Lung (tissue), 12 donors: ENCODE results near the gene LRP3. TPM values are rescaled to one million over a fixed set of nuclear protein-coding genes. Genes with fewer than 3 reads are reported as not detected.
"Not testable (repeated sequence)": the region's sequence is repeated elsewhere in the genome, so short reads cannot be mapped to it uniquely, and the experiment has no call there.

Experiments used
- ATAC-seq: fragments of 200-7000 bp; cut with Tn5 transposase; one replicate; pipeline ENCODE4 v1.9.1; 2020; ENCODE audit warnings: moderate number of reproducible peaks; ENCODE audit not compliant: insufficient read depth, low FRiP score
- DNase-seq, 3 donors: peaks; one replicate each; pipeline ENCODE4 v3.0.0-alpha.2; 2013 to 2017
- H3K27ac ChIP-seq, 2 donors: one replicate each; pipeline ENCODE4 v1.5.1; 2013; ENCODE audit warnings: mild to moderate bottlenecking in 2 of 2, moderate library complexity in 2 of 2, control low read depth in 1 of 2, inconsistent platforms in 1 of 2, low read depth in 1 of 2, low read length in 1 of 2
- H3K27me3 ChIP-seq, 3 donors: one replicate each; pipeline ENCODE4 v1.5.1; 2013; ENCODE audit warnings: low read length in 2 of 3; ENCODE audit not compliant: control insufficient read depth in 3 of 3, insufficient read depth in 3 of 3
- H3K36me3 ChIP-seq, 4 donors: one replicate each; pipeline ENCODE4 v1.5.1; 2013; ENCODE audit warnings: low read length in 4 of 4, mild to moderate bottlenecking in 1 of 4, moderate library complexity in 1 of 4; ENCODE audit not compliant: control insufficient read depth in 4 of 4, insufficient read depth in 4 of 4
- H3K4me1 ChIP-seq, 5 donors: one replicate each; pipeline ENCODE4 v1.5.1; 2013; ENCODE audit warnings: low read length in 5 of 5, mild to moderate bottlenecking in 2 of 5, moderate library complexity in 1 of 5; ENCODE audit not compliant: control insufficient read depth in 5 of 5, insufficient read depth in 5 of 5
- H3K4me3 ChIP-seq: one replicate; pipeline ENCODE4 v1.5.1; 2013; ENCODE audit warnings: mild to moderate bottlenecking, control low read depth, moderate library complexity
- H3K9ac ChIP-seq, 2 donors: one replicate each; pipeline ENCODE4 v1.5.1; 2013; ENCODE audit warnings: low read length in 2 of 2, control low read depth in 1 of 2; ENCODE audit not compliant: insufficient read depth in 1 of 2
- H3K9me3 ChIP-seq, 4 donors: one replicate each; pipeline ENCODE4 v1.5.1; 2013; ENCODE audit warnings: low read length in 3 of 4, mild to moderate bottlenecking in 1 of 4, moderate library complexity in 1 of 4; ENCODE audit not compliant: control insufficient read depth in 4 of 4, insufficient read depth in 3 of 4
- WGBS, 2 donors: extraction: QIAGEN DNeasy Blood & Tissue Kit; methylation state at CpG; one replicate each; pipeline ENCODE4 v1.1.7; 2013; 5-methylcytosine and 5-hydroxymethylcytosine counted together
- polyA plus RNA-seq, 2 donors: library from polyadenylated mRNA; stranded (reverse); fragments of 200-250 nt; gene quantifications; one replicate each; pipeline ENCODE4 v1.2.1, GENCODE V29; 2013
- total RNA-seq, 2 donors: library from RNA; depleted of rRNA in 1 of 2; stranded (reverse); fragments of >200 nt in 1 of 2; gene quantifications; one replicate each; pipeline ENCODE4 v1.2.1, GENCODE V29; 2014 to 2021
- TF ChIP-seq, protein P1 (sequence below): IDR thresholded peaks from 2 replicates; pipeline ENCODE4 v1.5.1; 2012; ENCODE audit warnings: mild to moderate bottlenecking; ENCODE audit errors: control extremely low read depth, extremely low read depth
- donor health status: control.
- donor health status: control.
- donor health status: Bipolar disorder and iron deficiency.
- donor health status: healthy.
- donor health status: DM: yes; HTN: yes; CAD: no.

Gene LRP3
- total and polyA plus RNA-seq, 4 donors, result 10.6 to 18.2 (median 14.6) TPM

DNA sequence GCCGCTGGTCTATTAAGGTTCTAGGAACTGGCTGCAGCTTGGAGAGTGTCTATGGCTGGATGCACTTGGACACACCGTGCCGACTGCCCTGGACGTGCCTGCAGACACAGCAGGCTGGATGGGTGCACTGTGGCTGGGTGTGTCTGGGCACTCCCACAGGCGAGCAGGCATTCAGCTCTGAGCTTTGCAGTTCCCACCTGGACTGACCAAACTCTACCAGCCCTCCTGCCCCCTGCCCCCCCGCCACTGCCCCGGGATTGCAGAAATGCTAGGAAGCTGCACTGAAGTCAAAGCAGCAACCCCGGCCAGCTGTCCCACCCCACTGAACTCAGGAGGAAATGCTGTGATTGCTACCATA lies 7.0 kb upstream of the LRP3 start:
- TF ChIP-seq, protein P1, sequence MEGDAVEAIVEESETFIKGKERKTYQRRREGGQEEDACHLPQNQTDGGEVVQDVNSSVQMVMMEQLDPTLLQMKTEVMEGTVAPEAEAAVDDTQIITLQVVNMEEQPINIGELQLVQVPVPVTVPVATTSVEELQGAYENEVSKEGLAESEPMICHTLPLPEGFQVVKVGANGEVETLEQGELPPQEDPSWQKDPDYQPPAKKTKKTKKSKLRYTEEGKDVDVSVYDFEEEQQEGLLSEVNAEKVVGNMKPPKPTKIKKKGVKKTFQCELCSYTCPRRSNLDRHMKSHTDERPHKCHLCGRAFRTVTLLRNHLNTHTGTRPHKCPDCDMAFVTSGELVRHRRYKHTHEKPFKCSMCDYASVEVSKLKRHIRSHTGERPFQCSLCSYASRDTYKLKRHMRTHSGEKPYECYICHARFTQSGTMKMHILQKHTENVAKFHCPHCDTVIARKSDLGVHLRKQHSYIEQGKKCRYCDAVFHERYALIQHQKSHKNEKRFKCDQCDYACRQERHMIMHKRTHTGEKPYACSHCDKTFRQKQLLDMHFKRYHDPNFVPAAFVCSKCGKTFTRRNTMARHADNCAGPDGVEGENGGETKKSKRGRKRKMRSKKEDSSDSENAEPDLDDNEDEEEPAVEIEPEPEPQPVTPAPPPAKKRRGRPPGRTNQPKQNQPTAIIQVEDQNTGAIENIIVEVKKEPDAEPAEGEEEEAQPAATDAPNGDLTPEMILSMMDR, result no peak
- Histone ChIP-seq H3K27me3 (no peaks in the 10 kb centered on the region), H3K4me1 (peaks cover 0 to 1% (median 0%) of the 10 kb centered on the region in 5 donors), H3K36me3 (no peaks in the 10 kb centered on the region), H3K4me3 (no peak overlapping the region), H3K27ac (no peak overlapping the region), H3K9me3 (no peaks in the 10 kb centered on the region), H3K9ac (no peak overlapping the region)
- DNase-seq, result no peak
- ATAC-seq, result no peak
- WGBS, 2 donors, result 30 to 54% methylated on average over 8 of the region's 8 CpGs

DNA sequence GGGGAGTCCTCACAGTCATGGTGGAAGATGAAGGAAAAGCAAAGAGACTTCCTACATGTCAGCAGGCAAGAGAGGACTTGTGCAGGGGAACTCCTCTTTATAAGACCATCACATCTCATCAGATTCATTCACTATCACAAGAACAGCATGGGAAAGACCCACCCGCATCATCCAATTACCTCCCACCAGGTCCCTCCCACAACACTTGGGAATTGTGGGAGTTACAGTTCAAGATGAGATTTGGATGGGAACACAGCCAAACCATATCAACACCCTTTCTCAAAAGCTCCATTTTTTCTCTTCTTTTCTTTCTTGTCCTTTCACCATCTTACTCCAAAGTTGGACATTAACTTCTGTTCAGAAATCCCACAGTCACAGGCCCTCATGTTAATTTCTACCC lies 4.7 kb upstream of the LRP3 start:
- Histone ChIP-seq H3K4me3 (no peak overlapping the region), H3K9me3 (no peaks in the 10 kb centered on the region), H3K27ac (no peak overlapping the region), H3K36me3 (no peaks in the 10 kb centered on the region), H3K27me3 (no peaks in the 10 kb centered on the region), H3K4me1 (peaks cover 0 to 1% (median 0%) of the 10 kb centered on the region in 5 donors), H3K9ac (no peak overlapping the region)
- 0% methylated on average over 1 of the region's 1 CpG for WGBS, 2 donors
- no peak for ATAC-seq
- TF ChIP-seq, protein P1, result no peak
- no peak for DNase-seq

DNA sequence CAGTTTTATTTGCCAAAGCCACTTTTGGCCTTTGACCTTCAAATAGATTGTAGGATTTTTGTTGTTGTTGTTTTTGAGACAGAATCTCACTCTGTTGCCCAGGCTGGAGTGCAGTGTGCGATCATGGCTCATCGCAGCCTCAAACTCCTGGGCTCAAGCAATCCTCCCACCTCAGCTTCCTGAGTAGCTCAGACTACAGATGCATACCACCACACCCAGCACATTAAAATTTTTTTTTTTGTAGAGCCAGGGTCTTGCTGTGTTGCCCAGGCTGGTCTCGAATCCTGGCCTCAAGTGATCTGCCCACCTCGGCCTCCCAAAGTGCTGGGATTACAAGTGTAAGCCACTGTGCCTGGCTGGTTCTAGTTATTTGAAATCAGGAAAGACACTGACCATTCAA lies 3.0 kb upstream of the LRP3 start:
- not testable (repeated sequence) for H3K4me3 ChIP-seq, H3K4me1 ChIP-seq, ATAC-seq, H3K27ac ChIP-seq, DNase-seq, H3K36me3 ChIP-seq, H3K27me3 ChIP-seq, H3K9ac ChIP-seq, H3K9me3 ChIP-seq
- WGBS, 2 donors, result 90 to 93% methylated on average over 4 of the region's 4 CpGs

DNA sequence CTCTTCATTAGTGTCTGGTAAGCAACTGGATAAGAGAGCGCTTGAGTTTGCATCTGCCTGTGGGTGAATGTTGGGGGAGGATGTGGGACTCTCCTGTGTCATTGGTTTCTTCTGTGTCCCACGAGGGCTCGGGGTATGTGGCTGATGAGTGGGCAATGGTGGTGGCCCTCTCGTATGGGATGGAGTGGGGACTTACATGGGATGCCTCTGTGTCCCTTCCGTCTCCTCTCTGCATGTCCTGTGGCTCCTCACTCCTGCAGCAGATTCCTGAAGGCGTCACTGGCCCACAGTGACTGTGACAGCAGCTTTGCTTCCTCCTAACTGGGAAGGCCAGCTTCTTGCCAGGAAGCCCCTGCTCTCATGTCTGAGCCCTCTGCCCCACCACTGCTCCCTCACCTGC lies 2.6 kb upstream of the LRP3 start:
- Histone ChIP-seq H3K36me3 (no peaks in the 10 kb centered on the region), H3K9me3 (no peaks in the 10 kb centered on the region), H3K4me3 (no peak overlapping the region), H3K27me3 (no peaks in the 10 kb centered on the region), H3K9ac (no peak overlapping the region), H3K27ac (no peak overlapping the region), H3K4me1 (peaks cover 0 to 10% (median 6%) of the 10 kb centered on the region in 5 donors)
- TF ChIP-seq, protein P1, result no peak
- no peak for DNase-seq
- ATAC-seq, result no peak
- WGBS, 2 donors, result 89% methylated on average over 6 of the region's 6 CpGs
